ENCODE results near the gene MITF. TPM values are rescaled to one million over a fixed set of nuclear protein-coding genes. Genes with fewer than 3 reads are reported as not detected.

MITF gene
- total and polyA plus RNA-seq, 2 donors: 13.3 to 13.6 TPM

GRCh38 chr3:69753179-69753775 is 14.0 kb downstream of the MITF start:
- Histone ChIP-seq H3K27ac (ENCODE audit: low read depth) (no peak overlapping the region), H3K4me3 (ENCODE audit: low read depth, low read length) (no peak overlapping the region), H3K4me1 (ENCODE audit: insufficient read depth) (no peaks in the 10 kb centered on the region), H3K36me3 (ENCODE audit: insufficient read depth) (no peaks in the 10 kb centered on the region)
- DNase-seq (ENCODE audit: extremely low spot score): no peak

- 95% methylated on average over 1 of the region's 1 CpG for WGBS
- no peak for DNase-seq (ENCODE audit: extremely low spot score)
- Histone ChIP-seq H3K36me3 (ENCODE audit: insufficient read depth) (no peaks in the 10 kb centered on the region), H3K4me1 (ENCODE audit: insufficient read depth) (no peaks in the 10 kb centered on the region), H3K27ac (ENCODE audit: low read depth) (no peak overlapping the region), H3K4me3 (ENCODE audit: low read depth, low read length) (no peak overlapping the region)
Observed at GRCh38 chr3:69755795-69756194, 16.5 kb downstream of the MITF start.

GRCh38 chr3:69761896-69762767 is 22.9 kb downstream of the MITF start:
- Histone ChIP-seq H3K4me1 (ENCODE audit: insufficient read depth) (peaks cover 1% of the 10 kb centered on the region), H3K27ac (ENCODE audit: low read depth) (no peak overlapping the region)

GRCh38 chr3:69762768-69763229 is 23.5 kb downstream of the MITF start:
- DNase-seq (ENCODE audit: extremely low spot score): no peak
- Histone ChIP-seq H3K4me1 (ENCODE audit: insufficient read depth) (peaks cover 1% of the 10 kb centered on the region), H3K4me3 (ENCODE audit: low read depth, low read length) (no peak overlapping the region), H3K27ac (ENCODE audit: low read depth) (no peak overlapping the region), H3K36me3 (ENCODE audit: insufficient read depth) (no peaks in the 10 kb centered on the region)
- 25% methylated on average over 1 of the region's 1 CpG for WGBS

More at GRCh38 chr3:69761896-69762767, 22.9 kb downstream of the MITF start:
- no peaks in the 10 kb centered on the region for H3K36me3 ChIP-seq (ENCODE audit: insufficient read depth)
- DNase-seq (ENCODE audit: extremely low spot score): no peak
- 49% methylated on average over 2 of the region's 2 CpGs for WGBS
- no peak overlapping the region for H3K4me3 ChIP-seq (ENCODE audit: low read depth, low read length)

- DNase-seq (ENCODE audit: extremely low spot score): no peak
- WGBS: 82% methylated on average over 8 of the region's 8 CpGs
- Histone ChIP-seq H3K4me3 (ENCODE audit: low read depth, low read length) (no peak overlapping the region), H3K4me1 (ENCODE audit: insufficient read depth) (peaks cover 1% of the 10 kb centered on the region), H3K36me3 (ENCODE audit: insufficient read depth) (no peaks in the 10 kb centered on the region), H3K27ac (ENCODE audit: low read depth) (no peak overlapping the region)
Observed at GRCh38 chr3:69763458-69763857, 24.2 kb downstream of the MITF start.

GRCh38 chr3:69764121-69764741 is 25.0 kb downstream of the MITF start:
- no peak for DNase-seq (ENCODE audit: extremely low spot score)
- H3K4me3 ChIP-seq (ENCODE audit: low read depth, low read length): no peak overlapping the region
- H3K4me1 ChIP-seq (ENCODE audit: insufficient read depth): peaks cover 1% of the 10 kb centered on the region
- 54% methylated on average over 3 of the region's 3 CpGs for WGBS
- H3K36me3 ChIP-seq (ENCODE audit: insufficient read depth): no peaks in the 10 kb centered on the region
- no peak overlapping the region for H3K27ac ChIP-seq (ENCODE audit: low read depth)

- WGBS: 69% methylated on average over 3 of the region's 3 CpGs
- H3K4me3 ChIP-seq (ENCODE audit: low read depth, low read length): no peak overlapping the region
- no peak overlapping the region for H3K27ac ChIP-seq (ENCODE audit: low read depth)
- DNase-seq (ENCODE audit: extremely low spot score): no peak
- no peaks in the 10 kb centered on the region for H3K36me3 ChIP-seq (ENCODE audit: insufficient read depth)
- H3K4me1 ChIP-seq (ENCODE audit: insufficient read depth): peaks cover 1% of the 10 kb centered on the region
Observed at GRCh38 chr3:69764861-69765260, 25.6 kb downstream of the MITF start.

GRCh38 chr3:69766638-69767037 is 27.4 kb downstream of the MITF start:
- 92% methylated on average over 3 of the region's 3 CpGs for WGBS

GRCh38 chr3:69767571-69767970 is 28.3 kb downstream of the MITF start:
- DNase-seq (ENCODE audit: extremely low spot score): no peak
- no peak overlapping the region for H3K27ac ChIP-seq (ENCODE audit: low read depth)
- H3K4me3 ChIP-seq (ENCODE audit: low read depth, low read length): no peak overlapping the region
- whole genome bisulfite sequencing: 33% methylated on average over 5 of the region's 5 CpGs
- peaks cover 1% of the 10 kb centered on the region for H3K4me1 ChIP-seq (ENCODE audit: insufficient read depth)
- H3K36me3 ChIP-seq (ENCODE audit: insufficient read depth): no peaks in the 10 kb centered on the region

More at GRCh38 chr3:69766638-69767037, 27.4 kb downstream of the MITF start:
- Histone ChIP-seq H3K4me3 (ENCODE audit: low read depth, low read length) (no peak overlapping the region), H3K27ac (ENCODE audit: low read depth) (no peak overlapping the region), H3K36me3 (ENCODE audit: insufficient read depth) (no peaks in the 10 kb centered on the region), H3K4me1 (ENCODE audit: insufficient read depth) (peaks cover 1% of the 10 kb centered on the region)
- no peak for DNase-seq (ENCODE audit: extremely low spot score)

- WGBS: 74% methylated on average over 2 of the region's 2 CpGs
- DNase-seq (ENCODE audit: extremely low spot score): no peak
- H3K4me3 ChIP-seq (ENCODE audit: low read depth, low read length): no peak overlapping the region
- H3K27ac ChIP-seq (ENCODE audit: low read depth): no peak overlapping the region
- peaks cover 1% of the 10 kb centered on the region for H3K4me1 ChIP-seq (ENCODE audit: insufficient read depth)
- no peaks in the 10 kb centered on the region for H3K36me3 ChIP-seq (ENCODE audit: insufficient read depth)
Observed at GRCh38 chr3:69768438-69768837, 29.2 kb downstream of the MITF start.

GRCh38 chr3:69770219-69770618 is 31.0 kb downstream of the MITF start:
- H3K27ac ChIP-seq (ENCODE audit: low read depth): no peak overlapping the region
- no peaks in the 10 kb centered on the region for H3K4me1 ChIP-seq (ENCODE audit: insufficient read depth)
- no peak for DNase-seq (ENCODE audit: extremely low spot score)
- H3K36me3 ChIP-seq (ENCODE audit: insufficient read depth): no peaks in the 10 kb centered on the region
- no peak overlapping the region for H3K4me3 ChIP-seq (ENCODE audit: low read depth, low read length)

GRCh38 chr3:69770976-69771634 is 31.8 kb downstream of the MITF start:
- no peaks in the 10 kb centered on the region for H3K4me1 ChIP-seq (ENCODE audit: insufficient read depth)
- H3K4me3 ChIP-seq (ENCODE audit: low read depth, low read length): no peak overlapping the region
- H3K27ac ChIP-seq (ENCODE audit: low read depth): no peak overlapping the region
- no peaks in the 10 kb centered on the region for H3K36me3 ChIP-seq (ENCODE audit: insufficient read depth)
- 63% methylated on average over 6 of the region's 6 CpGs for WGBS
- no peak for DNase-seq (ENCODE audit: extremely low spot score)

GRCh38 chr3:69772152-69772867 is 33.0 kb downstream of the MITF start:
- DNase-seq (ENCODE audit: extremely low spot score): no peak
- WGBS: 59% methylated on average over 2 of the region's 2 CpGs
- Histone ChIP-seq H3K36me3 (ENCODE audit: insufficient read depth) (no peaks in the 10 kb centered on the region), H3K4me1 (ENCODE audit: insufficient read depth) (no peaks in the 10 kb centered on the region), H3K27ac (ENCODE audit: low read depth) (no peak overlapping the region), H3K4me3 (ENCODE audit: low read depth, low read length) (no peak overlapping the region)
